ENCODE results near the gene VEGFB. TPM values are rescaled to one million over a fixed set of nuclear protein-coding genes. Genes with fewer than 3 reads are reported as not detected.

The VEGFB gene
- polyA plus RNA-seq, 1 experiment: 13.2 TPM

GRCh38 chr11:64230985-64231365 is 3.4 kb upstream of the VEGFB start:
- no peak for TF ChIP-seq CTCF (IDR thresholded peaks at IDR 0.05; ENCODE audit: insufficient read depth, low read depth, low read length)
- Histone ChIP-seq H3K4me3 (ENCODE audit: low read depth, low read length) (peak overlapping the region; percentile 78), H3K27me3 (ENCODE audit: control insufficient read depth, insufficient read depth, low read length) (no peaks in the 10 kb centered on the region), H3K36me3 (ENCODE audit: control insufficient read depth, insufficient read depth, low read length) (no peaks in the 10 kb centered on the region; the same call in 1 of the 2 replicates)
- DNase-seq (ENCODE audit: low read depth): no peak
- POLR2A ChIA-PET: no interaction called here
- CTCF ChIA-PET: interaction anchor here (1.3 kb wide), 2 partner anchors 21 to 24 kb away, joined by 3 to 4 read pairs; partner anchors contain the start of gene PLCB3

GRCh38 chr11:64231546-64231945 is 2.8 kb upstream of the VEGFB start:
- POLR2A ChIA-PET: interaction anchor here (0.6 kb wide), 2 partner anchors 10 to 40 kb away, joined by 3 read pairs; partner anchors contain the start of gene FKBP2
- TF ChIP-seq CTCF (IDR thresholded peaks at IDR 0.05; ENCODE audit: insufficient read depth, low read depth, low read length): no peak
- Histone ChIP-seq H3K36me3 (ENCODE audit: control insufficient read depth, insufficient read depth, low read length) (no peaks in the 10 kb centered on the region; the same call in 1 of the 2 replicates), H3K27me3 (ENCODE audit: control insufficient read depth, insufficient read depth, low read length) (no peaks in the 10 kb centered on the region), H3K4me3 (ENCODE audit: low read depth, low read length) (no peak overlapping the region)
- CTCF ChIA-PET: interaction anchor here (1.3 to 3.0 kb wide), 3 partner anchors 20 to 24 kb away, joined by 3 to 15 read pairs (median 4); partner anchors contain the start of gene PLCB3
- DNase-seq (ENCODE audit: low read depth): no peak

- no peaks in the 10 kb centered on the region; the same call in 1 of the 2 replicates for H3K36me3 ChIP-seq (ENCODE audit: control insufficient read depth, insufficient read depth, low read length)
- H3K4me3 ChIP-seq (ENCODE audit: low read depth, low read length): no peak overlapping the region
- H3K27me3 ChIP-seq (ENCODE audit: control insufficient read depth, insufficient read depth, low read length): no peaks in the 10 kb centered on the region
- ChIA-PET POLR2A (interaction anchor here (0.6 kb wide), 1 partner anchor 9 kb away, joined by 3 read pairs; the partner anchor contains the start of gene FKBP2), CTCF (interaction anchor here (0.9 to 3.0 kb wide), 2 partner anchors 11 to 19 kb away, joined by 3 to 15 read pairs; partner anchors contain the start of gene PLCB3)
- no peak for TF ChIP-seq CTCF (IDR thresholded peaks at IDR 0.05; ENCODE audit: insufficient read depth, low read depth, low read length)
- no peak for DNase-seq (ENCODE audit: low read depth)
These were observed 2.0 kb upstream of the VEGFB start for GRCh38 chr11:64232182-64232966.

GRCh38 chr11:64232967-64233315 is 1.4 kb upstream of the VEGFB start:
- DNase-seq (ENCODE audit: low read depth): no peak
- POLR2A ChIA-PET: no interaction called here
- CTCF ChIA-PET: interaction anchor here (0.9 to 3.0 kb wide), 2 partner anchors 11 to 18 kb away, joined by 3 to 15 read pairs; partner anchors contain the start of gene PLCB3
- TF ChIP-seq CTCF (IDR thresholded peaks at IDR 0.05; ENCODE audit: insufficient read depth, low read depth, low read length): no peak
- H3K36me3 ChIP-seq (ENCODE audit: control insufficient read depth, insufficient read depth, low read length): no peaks in the 10 kb centered on the region; the same call in 1 of the 2 replicates
- H3K4me3 ChIP-seq (ENCODE audit: low read depth, low read length): no peak overlapping the region
- no peaks in the 10 kb centered on the region for H3K27me3 ChIP-seq (ENCODE audit: control insufficient read depth, insufficient read depth, low read length)

GRCh38 chr11:64234647-64235379 is 429 bp downstream of the VEGFB start:
- no peak for TF ChIP-seq CTCF (IDR thresholded peaks at IDR 0.05; ENCODE audit: insufficient read depth, low read depth, low read length)
- POLR2A ChIA-PET: no interaction called here

More at GRCh38 chr11:64234647-64235379, 429 bp downstream of the VEGFB start:
- Histone ChIP-seq H3K4me3 (ENCODE audit: low read depth, low read length) (peak overlapping the region; percentile 56), H3K27me3 (ENCODE audit: control insufficient read depth, insufficient read depth, low read length) (no peaks in the 10 kb centered on the region), H3K36me3 (ENCODE audit: control insufficient read depth, insufficient read depth, low read length) (peaks cover 4% of the 10 kb centered on the region)
- CTCF ChIA-PET: interaction anchor here (1.0 to 3.0 kb wide), 2 partner anchors 16 to 70 kb away, joined by 3 to 15 read pairs; partner anchors contain the start of gene PLCB3
- DNase-seq (ENCODE audit: low read depth): no peak

Measured in BJ (cell line).